ENCODE results near the gene STK40.

The STK40 gene

GRCh38 chr1:36349839-36350238 lies 35.9 kb downstream of the STK40 start:
- DNase-seq (ENCODE audit: low read depth): no peak
- TF ChIP-seq, protein P1, sequence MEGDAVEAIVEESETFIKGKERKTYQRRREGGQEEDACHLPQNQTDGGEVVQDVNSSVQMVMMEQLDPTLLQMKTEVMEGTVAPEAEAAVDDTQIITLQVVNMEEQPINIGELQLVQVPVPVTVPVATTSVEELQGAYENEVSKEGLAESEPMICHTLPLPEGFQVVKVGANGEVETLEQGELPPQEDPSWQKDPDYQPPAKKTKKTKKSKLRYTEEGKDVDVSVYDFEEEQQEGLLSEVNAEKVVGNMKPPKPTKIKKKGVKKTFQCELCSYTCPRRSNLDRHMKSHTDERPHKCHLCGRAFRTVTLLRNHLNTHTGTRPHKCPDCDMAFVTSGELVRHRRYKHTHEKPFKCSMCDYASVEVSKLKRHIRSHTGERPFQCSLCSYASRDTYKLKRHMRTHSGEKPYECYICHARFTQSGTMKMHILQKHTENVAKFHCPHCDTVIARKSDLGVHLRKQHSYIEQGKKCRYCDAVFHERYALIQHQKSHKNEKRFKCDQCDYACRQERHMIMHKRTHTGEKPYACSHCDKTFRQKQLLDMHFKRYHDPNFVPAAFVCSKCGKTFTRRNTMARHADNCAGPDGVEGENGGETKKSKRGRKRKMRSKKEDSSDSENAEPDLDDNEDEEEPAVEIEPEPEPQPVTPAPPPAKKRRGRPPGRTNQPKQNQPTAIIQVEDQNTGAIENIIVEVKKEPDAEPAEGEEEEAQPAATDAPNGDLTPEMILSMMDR (IDR thresholded peaks at IDR 0.05; ENCODE audit: control insufficient read depth, insufficient read depth, low read depth, low read length, missing control alignments): no peak
- H3K4me3 ChIP-seq (ENCODE audit: control insufficient read depth, low read depth, low read length): no peak overlapping the region

DNA sequence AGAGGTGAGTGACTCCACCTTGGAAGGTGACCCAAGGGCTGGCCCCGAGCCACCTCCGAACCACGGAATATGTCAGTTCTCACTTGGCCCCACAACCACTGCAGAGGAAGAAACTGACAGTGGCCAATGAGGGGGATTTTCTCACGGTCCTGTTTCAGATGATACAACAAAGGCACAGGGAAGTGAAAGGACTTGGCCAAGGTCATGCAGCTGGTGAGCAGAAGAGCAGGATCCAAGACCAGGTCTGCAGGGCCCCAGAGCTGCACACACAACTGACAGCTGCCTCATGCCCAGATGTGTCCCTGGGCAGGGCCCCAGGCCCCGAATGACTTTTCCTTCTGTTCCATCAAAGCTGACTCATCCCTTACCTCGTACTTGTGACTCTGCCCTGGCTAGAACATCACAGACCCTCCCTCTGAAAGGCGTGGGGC lies 36.5 kb downstream of the STK40 start:
- DNase-seq (ENCODE audit: low read depth): no peak
- TF ChIP-seq, protein P1 (IDR thresholded peaks at IDR 0.05; ENCODE audit: control insufficient read depth, insufficient read depth, low read depth, low read length, missing control alignments): no peak
- H3K4me3 ChIP-seq (ENCODE audit: control insufficient read depth, low read depth, low read length): no peak overlapping the region

GRCh38 chr1:36346741-36347370 lies 38.9 kb downstream of the STK40 start:
- DNase-seq (ENCODE audit: low read depth): no peak
- no peak overlapping the region for H3K4me3 ChIP-seq (ENCODE audit: control insufficient read depth, low read depth, low read length)
- TF ChIP-seq, protein P1 (IDR thresholded peaks at IDR 0.05; ENCODE audit: control insufficient read depth, insufficient read depth, low read depth, low read length, missing control alignments): no peak

DNA sequence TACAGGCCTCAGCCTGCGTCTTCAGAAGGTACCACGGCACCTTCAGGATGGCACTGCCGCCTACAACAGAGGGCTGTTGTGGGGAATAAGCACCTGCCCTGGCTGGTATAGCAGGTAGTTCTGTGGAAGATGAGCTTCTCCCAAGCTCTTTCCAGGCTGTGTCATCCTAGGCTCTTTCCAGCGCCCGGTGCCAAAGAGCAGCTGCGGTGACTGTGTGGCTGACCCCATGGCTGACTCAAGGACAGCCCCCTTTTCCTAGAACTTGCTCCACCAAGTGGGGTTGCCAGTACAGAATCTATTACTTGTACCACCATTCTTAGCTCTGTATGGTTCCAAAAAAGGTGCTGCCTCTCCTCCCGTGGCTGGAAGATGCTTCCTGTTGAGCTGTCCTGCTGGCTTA lies 40.4 kb downstream of the STK40 start:
- DNase-seq (ENCODE audit: low read depth): no peak
- H3K4me3 ChIP-seq (ENCODE audit: control insufficient read depth, low read depth, low read length): no peak overlapping the region
- TF ChIP-seq, protein P1 (IDR thresholded peaks at IDR 0.05; ENCODE audit: control insufficient read depth, insufficient read depth, low read depth, low read length, missing control alignments): no peak

DNA sequence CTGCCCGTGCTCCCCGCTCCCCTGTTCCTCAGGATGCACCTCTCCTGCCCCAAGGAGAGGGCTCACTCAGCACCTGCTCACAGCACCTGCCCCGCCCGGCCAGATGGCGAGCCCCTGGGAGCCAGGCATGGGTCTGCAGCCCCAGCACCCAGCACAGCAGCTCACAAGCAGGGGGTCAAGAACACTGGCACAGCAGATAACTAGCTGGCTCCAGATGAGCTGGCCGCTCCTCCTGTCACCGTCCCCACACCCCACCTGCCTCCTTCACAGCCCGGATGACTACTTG lies 41.4 kb downstream of the STK40 start:
- TF ChIP-seq, protein P1 (IDR thresholded peaks at IDR 0.05; ENCODE audit: control insufficient read depth, insufficient read depth, low read depth, low read length, missing control alignments): no peak
- no peak for DNase-seq (ENCODE audit: low read depth)

GRCh38 chr1:36343651-36344394 lies 41.9 kb downstream of the STK40 start:
- TF ChIP-seq, protein P1 (IDR thresholded peaks at IDR 0.05; ENCODE audit: control insufficient read depth, insufficient read depth, low read depth, low read length, missing control alignments): no peak
- DNase-seq (ENCODE audit: low read depth): no peak

More for the DNA sequence above, 41.4 kb downstream of the STK40 start:
- no peak overlapping the region for H3K4me3 ChIP-seq (ENCODE audit: control insufficient read depth, low read depth, low read length)

More at GRCh38 chr1:36343651-36344394, 41.9 kb downstream of the STK40 start:
- H3K4me3 ChIP-seq (ENCODE audit: control insufficient read depth, low read depth, low read length): no peak overlapping the region
